Measurements from ENCODE around the gene OR1I1.
"Not testable (repeated sequence)": the region's sequence is repeated elsewhere in the genome, so short reads cannot be mapped to it uniquely, and the experiment has no call there.

OR1I1 gene

GRCh38 chr19:15081911-15082310, at the start of gene OR1I1:
Gene OR1I1, plus strand, starts transcription at chr19:15082211. Its CDS starts 4,855 bp downstream, at chr19:15087066.
- DNase-seq (ENCODE audit: low read depth) = no peak

GRCh38 chr19:15035795-15036311, 46.2 kb upstream of the OR1I1 start:
- no peak for DNase-seq (ENCODE audit: low read depth)

GRCh38 chr19:15037586-15037985, 44.4 kb upstream of the OR1I1 start:
- DNase-seq (ENCODE audit: low read depth) = no peak

GRCh38 chr19:15038294-15038693, 43.7 kb upstream of the OR1I1 start:
- no peak for DNase-seq (ENCODE audit: low read depth)

- DNase-seq (ENCODE audit: low read depth) = no peak
These were observed 40.0 kb upstream of the OR1I1 start for GRCh38 chr19:15042003-15042402.

GRCh38 chr19:15042826-15043225, 39.2 kb upstream of the OR1I1 start:
- DNase-seq (ENCODE audit: low read depth) = no peak

GRCh38 chr19:15045506-15045905, 36.5 kb upstream of the OR1I1 start:
- no peak for DNase-seq (ENCODE audit: low read depth)

GRCh38 chr19:15047680-15048079, 34.3 kb upstream of the OR1I1 start:
- DNase-seq (ENCODE audit: low read depth) = no peak

- no peak for DNase-seq (ENCODE audit: low read depth)
These were observed 33.9 kb upstream of the OR1I1 start for GRCh38 chr19:15048128-15048527.

- no peak for DNase-seq (ENCODE audit: low read depth)
These were observed 33.0 kb upstream of the OR1I1 start, which contains the start of gene CASP14 for GRCh38 chr19:15048885-15049541. Gene CASP14, plus strand, starts transcription at chr19:15049480. Its CDS starts 2,772 bp downstream, at chr19:15052252.

- no peak for DNase-seq (ENCODE audit: low read depth)
These were observed 31.4 kb upstream of the OR1I1 start for GRCh38 chr19:15050639-15051038.

GRCh38 chr19:15062036-15062435, 20.0 kb upstream of the OR1I1 start:
- no peak for DNase-seq (ENCODE audit: low read depth)

- DNase-seq (ENCODE audit: low read depth) = not testable (repeated sequence)
These were observed 11.6 kb upstream of the OR1I1 start for GRCh38 chr19:15070386-15070785.

GRCh38 chr19:15072930-15073647, 8.9 kb upstream of the OR1I1 start:
- DNase-seq (ENCODE audit: low read depth) = no peak

GRCh38 chr19:15074371-15074770, 7.6 kb upstream of the OR1I1 start:
- DNase-seq (ENCODE audit: low read depth) = no peak

GRCh38 chr19:15075806-15076205, 6.2 kb upstream of the OR1I1 start:
- no peak for DNase-seq (ENCODE audit: low read depth)

GRCh38 chr19:15080002-15080401, 2.0 kb upstream of the OR1I1 start:
- not testable (repeated sequence) for DNase-seq (ENCODE audit: low read depth)

- no peak for DNase-seq (ENCODE audit: low read depth)
These were observed 5.2 kb downstream of the OR1I1 start for GRCh38 chr19:15087182-15087581.

- peak; percentile 54 for DNase-seq (ENCODE audit: low read depth)
These were observed 10.1 kb downstream of the OR1I1 start for GRCh38 chr19:15091918-15092753.

GRCh38 chr19:15093001-15093400, 11.0 kb downstream of the OR1I1 start:
- no peak for DNase-seq (ENCODE audit: low read depth)

- DNase-seq (ENCODE audit: low read depth) = no peak
These were observed 14.2 kb downstream of the OR1I1 start for GRCh38 chr19:15096223-15096622.

GRCh38 chr19:15097980-15098379, 16.0 kb downstream of the OR1I1 start:
- DNase-seq (ENCODE audit: low read depth) = not testable (repeated sequence)
